Neural progenitor cell (in vitro differentiated cells): ENCODE results near the gene TMC7.

Source experiments
- EZH2 ChIP-seq: fragments of 200-600 bp; sonication (generic); IDR thresholded peaks from 2 replicates; pipeline ENCODE4 v1.6.1; 2017; ENCODE audit warnings: antibody characterized with exemption, mild to moderate bottlenecking, moderate library complexity
- EZH2phosphoT487 ChIP-seq: fragments of 200-600 bp; sonication (generic); IDR thresholded peaks from 2 replicates; pipeline ENCODE4 v1.6.1; 2017; ENCODE audit warnings: antibody characterized with exemption
- TF ChIP-seq, protein P1 (sequence below): fragments of 200-600 bp; sonication (generic); IDR thresholded peaks from 2 replicates; pipeline ENCODE4 v1.5.1; 2017; ENCODE audit warnings: antibody characterized with exemption, mild to moderate bottlenecking

GRCh38 chr16:19062706-19063105 is 79.0 kb downstream of the TMC7 start:
- TF ChIP-seq, protein P1, sequence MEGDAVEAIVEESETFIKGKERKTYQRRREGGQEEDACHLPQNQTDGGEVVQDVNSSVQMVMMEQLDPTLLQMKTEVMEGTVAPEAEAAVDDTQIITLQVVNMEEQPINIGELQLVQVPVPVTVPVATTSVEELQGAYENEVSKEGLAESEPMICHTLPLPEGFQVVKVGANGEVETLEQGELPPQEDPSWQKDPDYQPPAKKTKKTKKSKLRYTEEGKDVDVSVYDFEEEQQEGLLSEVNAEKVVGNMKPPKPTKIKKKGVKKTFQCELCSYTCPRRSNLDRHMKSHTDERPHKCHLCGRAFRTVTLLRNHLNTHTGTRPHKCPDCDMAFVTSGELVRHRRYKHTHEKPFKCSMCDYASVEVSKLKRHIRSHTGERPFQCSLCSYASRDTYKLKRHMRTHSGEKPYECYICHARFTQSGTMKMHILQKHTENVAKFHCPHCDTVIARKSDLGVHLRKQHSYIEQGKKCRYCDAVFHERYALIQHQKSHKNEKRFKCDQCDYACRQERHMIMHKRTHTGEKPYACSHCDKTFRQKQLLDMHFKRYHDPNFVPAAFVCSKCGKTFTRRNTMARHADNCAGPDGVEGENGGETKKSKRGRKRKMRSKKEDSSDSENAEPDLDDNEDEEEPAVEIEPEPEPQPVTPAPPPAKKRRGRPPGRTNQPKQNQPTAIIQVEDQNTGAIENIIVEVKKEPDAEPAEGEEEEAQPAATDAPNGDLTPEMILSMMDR = no peak
- TF ChIP-seq EZH2phosphoT487 (no peak), EZH2 (no peak)
